HG03558 (cell line): ENCODE data around the gene CELA1.

Experiments
- ATAC-seq: cut with Tn5 transposase; IDR thresholded peaks from one replicate; pipeline ENCODE4 v1.9.1; 2021; ENCODE audit warnings: moderate number of reproducible peaks; ENCODE audit not compliant: unreplicated experiment; ENCODE audit errors: extremely low read depth

The CELA1 gene

DNA sequence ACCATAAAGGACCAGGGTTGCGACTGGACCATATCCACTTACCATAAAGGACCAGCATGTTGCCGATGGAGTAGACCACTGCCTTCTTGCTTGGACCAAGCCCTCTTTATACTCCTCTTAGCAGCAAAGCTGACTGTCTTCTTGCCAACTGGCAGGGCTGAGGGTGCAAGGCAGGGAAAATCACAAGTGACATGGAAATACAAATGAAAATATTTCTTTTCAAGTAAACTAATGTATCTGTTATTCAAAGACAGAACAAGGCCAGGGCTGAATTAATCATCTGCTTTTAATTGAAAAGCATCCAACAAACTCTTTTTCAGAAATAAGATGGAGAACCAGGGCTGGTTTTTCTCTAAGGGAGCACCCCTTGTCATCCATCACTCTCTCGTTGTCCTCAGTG, at the start of gene CELA1:
CELA1 (minus strand) TSS at position 99 of the 400 bp plus-strand sequence; CDS start at position 58, 41 bp downstream.
- no peak for ATAC-seq

DNA sequence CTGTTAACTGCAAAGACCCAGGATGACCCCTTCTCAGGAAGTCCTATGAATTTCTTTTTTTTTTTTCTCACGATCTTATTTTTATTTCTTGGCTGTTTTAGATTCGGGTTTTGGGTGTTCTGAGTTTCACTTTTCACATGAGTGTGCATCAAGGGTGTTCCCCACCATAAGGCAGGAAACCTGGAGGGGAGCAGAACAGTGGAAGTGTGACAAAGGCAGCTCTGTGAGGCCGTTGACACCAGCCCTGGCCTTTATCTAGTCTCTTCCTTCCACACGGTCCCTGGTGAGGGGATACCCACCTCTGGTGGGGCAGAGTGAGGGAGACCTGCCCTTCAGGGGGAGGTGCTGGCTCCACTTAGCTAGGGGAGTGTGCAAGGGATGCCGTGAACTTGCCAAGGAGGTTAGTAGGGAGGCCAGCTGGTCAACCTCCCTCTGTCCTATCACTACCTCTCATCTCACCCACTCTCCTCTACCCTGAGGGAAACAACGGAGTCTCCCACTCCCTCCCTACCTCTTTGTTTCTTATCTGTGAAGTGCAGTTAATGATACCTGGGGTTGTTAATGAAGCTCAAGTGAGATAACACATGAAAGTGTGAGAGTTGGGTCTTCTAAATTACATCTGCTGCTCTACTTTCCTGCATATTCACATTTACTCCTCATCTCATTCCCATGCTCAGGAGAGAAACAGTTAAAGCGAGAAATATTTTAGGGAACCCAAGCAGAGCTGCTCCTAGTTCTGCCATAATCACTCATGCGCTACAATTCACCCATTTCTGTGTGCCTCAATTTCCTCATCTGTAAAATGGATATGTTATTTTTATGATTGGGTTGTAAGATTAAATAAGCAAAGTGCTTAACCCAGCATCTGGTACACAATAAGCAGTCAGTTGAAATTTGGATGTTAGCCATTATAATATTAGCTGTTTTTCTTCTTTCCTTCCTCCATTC, 49.1 kb upstream of the CELA1 start:
- no peak for ATAC-seq

DNA sequence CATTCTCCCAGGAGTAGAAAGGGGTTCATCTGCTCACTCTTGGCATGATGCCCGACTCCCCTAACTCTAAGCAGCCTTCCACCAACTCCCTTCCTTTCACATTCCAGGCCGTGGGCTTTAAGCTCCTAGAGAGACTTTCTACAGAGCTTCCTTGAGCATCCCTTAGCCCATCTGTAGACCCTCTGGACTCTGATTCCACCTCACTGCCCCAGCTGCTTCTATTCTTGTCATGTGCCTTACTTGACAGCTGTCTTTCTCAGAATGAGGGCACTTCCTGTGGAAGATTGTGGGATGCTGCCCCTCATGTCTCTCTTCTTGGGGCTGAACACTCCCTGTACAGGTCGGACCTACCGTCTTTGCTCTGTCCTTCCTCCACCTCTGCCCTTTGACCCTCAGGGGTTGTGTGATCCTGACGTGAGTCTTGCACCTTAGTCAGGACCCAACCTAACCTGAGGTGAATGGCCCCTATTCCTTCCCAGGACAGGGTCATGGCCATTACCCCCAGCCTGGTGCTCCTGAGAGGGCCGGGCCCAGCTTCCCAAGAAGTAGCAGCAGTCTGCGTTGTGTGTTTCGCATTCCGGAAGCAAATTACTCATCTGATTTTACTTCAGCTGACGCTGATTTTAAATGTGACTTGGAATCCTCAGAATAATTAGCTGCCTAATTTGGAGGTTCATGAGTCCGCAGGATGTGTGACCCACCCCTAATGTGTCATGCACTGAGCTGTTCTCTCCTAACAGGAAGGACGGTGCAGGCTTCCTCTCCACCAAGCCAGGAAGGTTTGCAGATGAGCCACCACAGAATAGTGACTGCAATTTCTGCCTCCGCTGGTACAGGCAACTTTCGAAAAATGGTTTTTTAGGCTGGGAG, 47.4 kb upstream of the CELA1 start:
- ATAC-seq = no peak

DNA sequence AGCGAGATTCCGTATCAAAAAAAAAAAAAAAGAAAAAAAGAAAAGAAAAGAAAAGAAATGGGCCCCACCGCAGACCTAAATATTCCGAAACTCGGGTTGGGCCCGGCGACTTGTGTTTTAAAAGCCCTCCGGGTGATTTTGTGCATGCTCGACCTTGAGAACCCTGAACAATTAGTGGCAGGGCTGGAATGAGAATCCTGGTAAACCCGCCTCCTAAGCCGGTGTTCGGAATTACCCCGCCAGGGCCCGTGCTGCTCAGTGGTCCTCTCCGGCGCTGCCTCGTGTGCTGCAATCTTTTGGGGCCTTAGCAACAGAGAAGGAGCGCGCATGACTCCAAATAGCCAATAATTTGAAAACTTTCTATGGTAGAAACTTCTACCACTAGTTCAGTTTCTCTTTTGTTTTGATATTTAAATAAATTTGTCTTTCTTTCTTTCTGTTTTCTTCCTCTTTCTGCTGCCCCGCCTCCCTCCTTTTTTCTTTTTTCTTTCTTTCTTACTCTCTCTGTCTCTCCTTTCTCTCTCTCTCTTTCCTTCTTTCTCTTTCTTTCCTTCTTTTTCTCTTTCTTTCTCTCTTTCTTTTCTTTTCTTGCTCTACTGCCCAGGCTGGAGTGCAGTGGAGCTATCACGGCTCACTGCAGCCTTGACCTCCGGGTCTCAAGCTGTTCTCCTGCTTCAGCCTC, 46.2 kb upstream of the CELA1 start:
- no peak for ATAC-seq

DNA sequence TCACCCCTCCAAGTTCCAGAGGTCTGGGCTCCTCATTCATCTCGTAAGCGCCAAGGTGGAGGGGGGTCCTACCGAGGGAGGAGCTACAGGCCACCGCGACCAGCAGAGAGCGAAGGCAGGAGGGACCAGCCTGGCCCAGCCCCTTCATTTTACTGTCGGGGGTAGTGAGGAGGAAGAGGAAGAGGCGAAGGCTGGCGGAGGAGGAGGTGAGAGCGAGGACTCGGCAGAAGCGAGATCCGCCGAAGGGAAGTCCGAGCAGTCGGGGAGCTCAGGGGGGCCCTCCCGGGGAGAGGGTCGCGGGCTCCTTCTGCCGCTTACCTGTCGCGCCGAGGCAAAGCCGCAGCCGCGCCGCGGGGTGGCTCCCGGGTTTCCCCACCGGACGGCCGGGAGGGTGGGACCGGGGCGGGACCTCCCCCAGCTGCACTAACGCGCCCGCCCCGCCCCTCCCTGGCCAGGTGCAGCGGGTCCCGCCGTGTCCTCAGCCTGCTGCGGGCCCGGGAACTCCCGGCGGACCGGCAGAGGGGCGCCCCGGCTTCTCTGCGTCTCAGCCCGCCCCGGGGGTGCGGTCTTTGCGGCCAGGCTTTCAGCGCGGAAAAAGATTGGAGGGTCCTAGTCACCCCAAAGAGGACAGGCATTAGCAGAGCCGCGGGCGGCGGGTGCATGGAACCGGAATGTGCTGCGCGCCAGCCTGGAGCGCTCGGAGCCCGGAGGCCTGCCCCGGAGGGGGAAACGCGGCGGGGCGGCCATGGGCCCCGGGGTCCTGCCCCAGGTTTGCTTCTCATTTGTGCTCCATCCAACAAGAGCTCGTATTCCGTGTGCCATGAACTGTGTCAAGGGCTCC, 45.0 kb upstream of the CELA1 start, which contains the start of gene GALNT6:
GALNT6 (minus strand) TSS at position 124 of the 841 bp plus-strand sequence. CDS start 11,625 bp downstream, outside the sequence.
- no peak for ATAC-seq

DNA sequence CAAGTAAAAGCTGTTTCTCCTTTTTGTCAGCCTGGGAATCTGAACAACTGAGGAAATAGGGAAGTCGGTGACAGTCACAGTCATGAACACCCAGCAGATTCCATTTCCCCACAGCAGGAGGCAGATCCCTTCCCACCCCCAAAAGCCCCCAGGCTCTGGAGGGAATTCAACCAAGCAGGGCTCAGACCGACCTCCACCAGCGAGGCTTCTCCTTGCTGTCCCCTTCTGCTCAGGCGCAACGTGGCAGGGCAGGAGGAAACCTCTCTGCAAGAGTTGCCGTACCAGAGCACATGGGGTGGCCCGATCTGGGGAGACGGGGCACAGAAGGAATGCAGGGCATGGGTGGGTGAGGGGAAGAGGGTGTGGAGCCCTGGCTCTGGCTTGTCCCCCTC, 44.4 kb upstream of the CELA1 start:
- ATAC-seq = no peak

DNA sequence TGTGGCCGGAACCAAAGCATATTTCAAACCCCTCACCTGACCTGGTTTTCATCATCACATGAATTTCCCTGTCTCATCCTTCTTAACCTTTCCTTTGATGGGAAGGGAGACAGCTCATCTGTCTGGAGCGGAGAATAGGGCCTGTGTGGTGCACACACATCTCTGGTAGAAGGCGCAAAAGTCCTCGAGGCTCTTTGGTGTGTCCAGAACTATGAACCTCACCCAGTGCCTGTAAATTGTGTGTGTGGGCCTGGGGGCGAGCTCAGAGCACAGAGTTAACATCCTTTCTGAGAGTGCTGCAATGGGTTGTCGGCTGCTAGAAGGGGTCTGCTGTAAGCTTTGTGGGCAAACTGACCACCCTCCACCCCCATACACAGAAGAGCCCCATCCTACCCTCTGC, 44.0 kb upstream of the CELA1 start:
- ATAC-seq = no peak

DNA sequence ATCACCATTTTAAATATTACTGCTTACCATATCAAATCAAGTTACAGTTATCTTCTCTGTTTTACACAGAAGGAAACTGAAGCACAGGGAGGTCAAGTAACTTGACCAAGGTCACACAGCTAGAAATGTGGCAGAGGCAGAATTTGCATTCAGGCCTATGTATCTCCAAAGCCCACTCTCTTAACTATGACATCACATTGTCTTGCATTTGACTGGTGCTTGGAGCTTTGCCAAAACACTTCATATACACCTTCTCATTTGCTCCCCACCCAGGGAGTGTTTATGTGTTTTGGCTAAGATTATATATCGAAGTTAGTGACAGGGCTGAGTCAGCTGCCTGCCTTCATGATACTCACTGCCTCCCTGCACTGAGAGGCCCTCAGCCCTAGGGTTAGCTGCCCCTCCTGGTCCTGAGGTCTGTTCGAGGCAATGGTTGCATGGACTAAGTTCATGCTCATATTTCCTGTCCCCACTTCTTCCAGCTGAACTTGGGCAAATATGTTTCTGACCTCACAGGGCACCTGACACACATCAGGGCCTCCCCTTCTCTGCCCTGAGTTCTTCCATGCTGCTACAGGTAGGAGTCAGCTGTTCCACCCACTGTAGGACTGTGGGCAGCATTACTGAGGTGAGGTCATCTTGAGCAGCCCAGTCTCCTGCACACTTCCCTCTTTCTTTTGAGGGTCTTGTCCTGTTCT, 43.0 kb upstream of the CELA1 start:
- no peak for ATAC-seq

DNA sequence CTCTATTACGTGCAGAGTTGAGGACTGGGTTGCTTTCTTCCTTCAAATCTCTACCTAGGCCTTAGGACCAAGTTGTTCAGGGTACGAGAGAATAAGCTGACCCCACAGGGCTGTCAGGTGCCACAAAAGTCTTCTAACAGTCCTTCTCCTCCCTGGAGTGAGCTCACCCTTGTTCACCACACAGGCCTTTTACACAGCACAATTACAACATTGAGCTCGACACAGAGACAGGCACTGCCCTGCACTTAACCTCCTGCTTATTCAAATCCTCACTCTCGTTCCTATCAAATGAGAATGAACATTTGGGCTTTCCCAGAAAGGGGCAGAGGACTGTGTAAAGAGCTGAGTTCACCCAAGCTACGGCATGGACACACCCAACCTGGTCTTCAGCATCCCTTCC, 42.4 kb upstream of the CELA1 start:
- no peak for ATAC-seq

DNA sequence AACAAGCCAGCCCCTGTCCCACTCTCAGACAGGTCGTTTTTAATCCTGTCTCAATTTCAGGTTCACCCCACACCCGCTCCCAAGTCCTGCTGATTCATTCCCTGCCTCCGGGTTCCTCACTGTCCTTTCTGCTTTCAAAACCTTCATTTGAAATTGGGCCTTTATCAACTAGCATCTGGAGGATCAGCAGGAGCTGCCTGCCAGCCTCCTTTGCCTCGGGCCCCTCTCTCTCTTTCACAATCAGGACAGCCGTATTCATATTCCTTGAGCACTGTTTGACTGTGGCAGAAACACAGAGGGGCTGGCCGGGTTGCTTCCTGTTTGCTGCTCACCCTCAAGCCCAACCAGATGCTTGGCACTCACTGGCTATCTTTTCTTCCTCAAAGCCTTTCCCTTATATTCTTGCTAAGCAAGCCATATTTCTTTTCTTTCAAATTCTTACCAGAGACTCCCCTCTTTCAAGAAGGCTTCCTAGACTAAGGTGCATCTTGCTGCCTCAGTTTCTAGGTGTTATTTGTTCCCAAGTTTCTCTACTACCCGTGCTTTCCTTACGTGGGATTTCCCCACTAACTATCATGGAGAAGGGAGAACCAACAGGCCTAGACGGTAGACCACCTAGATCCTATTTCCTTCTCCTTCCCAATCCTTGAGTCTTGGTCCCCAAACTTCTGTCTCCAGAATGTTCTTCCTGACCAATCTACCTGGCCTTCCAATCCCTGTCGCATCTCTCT, 41.8 kb upstream of the CELA1 start:
- no peak for ATAC-seq

DNA sequence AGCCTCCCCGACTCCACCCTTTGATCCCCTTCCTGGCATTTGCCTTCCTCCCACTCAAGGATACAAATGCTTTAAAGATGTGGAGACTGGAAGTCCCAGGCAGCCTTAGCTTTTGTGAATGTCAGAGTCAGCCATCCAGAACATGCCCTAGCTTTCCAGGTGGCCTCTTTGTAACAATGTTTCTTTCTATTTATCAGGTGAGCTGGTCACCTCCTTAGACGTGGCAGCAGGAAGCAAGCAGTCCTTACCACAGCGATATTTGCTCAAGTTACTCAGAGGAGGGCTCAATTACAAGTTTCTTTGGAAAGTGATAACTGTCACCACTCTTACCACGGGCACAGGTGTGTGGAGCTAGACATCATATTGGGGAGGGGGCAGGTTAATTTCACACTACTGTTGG, 39.9 kb upstream of the CELA1 start:
- no peak for ATAC-seq

DNA sequence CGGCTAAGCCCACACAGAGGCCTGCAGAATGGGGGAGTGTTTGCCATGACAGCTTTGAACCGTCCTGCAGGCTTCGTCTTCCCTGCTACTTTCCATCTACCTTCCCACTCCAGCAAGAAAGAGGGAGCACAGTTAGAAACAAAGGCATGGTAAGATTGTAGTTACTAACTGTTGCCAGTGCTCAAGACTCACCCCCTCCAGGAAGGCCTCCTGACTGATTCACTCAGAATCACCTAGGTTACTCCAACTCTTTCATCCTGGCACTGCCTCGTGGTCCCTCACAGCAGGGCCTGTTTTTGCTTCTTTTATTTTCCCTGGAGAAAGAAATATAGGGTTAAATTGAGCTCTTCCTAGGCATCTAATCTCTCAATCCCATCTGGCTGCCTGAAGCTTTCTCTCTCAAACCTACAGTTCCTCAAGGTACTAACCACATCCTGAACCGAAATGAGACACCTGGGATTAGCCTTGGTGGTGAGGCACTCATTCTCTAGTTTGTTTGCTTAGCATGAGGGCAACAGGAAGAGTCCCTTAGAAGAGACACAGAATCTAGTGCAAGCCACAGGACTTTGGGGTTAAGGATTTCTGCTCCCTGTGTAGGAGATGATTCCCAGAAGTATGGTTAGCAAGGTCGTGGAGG, 36.9 kb upstream of the CELA1 start:
- ATAC-seq = no peak

DNA sequence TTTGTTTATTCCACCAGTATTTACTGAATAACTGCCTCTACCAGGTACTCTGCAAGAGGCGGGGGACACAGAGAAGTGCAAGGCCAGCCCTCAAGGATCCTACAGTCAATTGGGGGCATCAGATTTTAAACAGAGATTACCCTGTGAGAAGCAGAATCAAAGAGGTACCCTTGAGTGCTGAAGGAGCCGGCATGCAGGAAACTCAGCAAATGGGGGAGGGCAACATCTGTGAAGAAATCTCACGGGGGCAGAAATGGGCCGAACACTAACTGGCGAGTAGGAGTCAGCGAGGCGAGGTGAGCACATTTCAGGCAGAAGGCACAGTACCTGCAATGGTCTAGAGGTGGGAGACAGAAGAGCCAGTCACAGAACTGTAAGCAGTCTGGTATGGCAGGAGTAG, 35.7 kb upstream of the CELA1 start:
- ATAC-seq = no peak

DNA sequence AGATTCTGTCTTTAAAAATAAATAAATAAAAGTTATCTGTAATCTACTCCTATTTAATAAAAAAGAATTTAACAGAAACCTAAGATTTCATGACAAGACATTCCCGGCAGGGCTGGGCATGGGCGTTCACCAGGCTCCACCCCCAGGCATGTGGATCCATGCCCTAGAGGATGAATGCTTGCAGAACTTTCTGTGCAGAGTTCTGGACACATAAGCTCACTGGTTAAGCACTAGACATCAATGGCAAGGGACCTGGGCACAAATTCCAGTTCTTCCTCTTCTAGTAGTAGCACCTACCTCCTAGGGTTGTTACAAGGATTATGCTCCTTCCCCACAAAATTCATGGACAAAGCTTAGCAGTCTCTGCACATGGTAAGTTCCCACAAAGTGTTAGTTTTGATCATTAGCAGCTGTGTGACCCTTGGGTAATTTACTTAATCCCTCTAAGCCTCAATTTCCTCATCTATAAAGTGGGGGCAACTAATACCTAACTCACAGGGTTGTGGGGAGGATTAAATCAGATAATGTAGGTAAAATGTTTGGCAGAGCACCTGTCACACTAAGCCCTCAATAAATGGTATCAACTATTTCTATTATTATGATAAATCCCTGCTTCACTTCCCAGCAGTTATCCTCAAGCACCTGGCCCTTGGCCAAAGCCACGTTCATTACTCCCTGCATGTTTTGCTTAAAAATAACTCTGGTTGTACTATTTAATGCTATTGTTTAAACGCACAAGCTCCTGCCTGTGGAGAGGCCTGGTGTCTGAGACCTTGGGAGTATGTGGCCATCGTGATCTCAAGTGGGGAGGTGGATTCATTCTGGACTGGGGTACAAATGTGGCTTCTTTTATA, 35.0 kb upstream of the CELA1 start:
- no peak for ATAC-seq

DNA sequence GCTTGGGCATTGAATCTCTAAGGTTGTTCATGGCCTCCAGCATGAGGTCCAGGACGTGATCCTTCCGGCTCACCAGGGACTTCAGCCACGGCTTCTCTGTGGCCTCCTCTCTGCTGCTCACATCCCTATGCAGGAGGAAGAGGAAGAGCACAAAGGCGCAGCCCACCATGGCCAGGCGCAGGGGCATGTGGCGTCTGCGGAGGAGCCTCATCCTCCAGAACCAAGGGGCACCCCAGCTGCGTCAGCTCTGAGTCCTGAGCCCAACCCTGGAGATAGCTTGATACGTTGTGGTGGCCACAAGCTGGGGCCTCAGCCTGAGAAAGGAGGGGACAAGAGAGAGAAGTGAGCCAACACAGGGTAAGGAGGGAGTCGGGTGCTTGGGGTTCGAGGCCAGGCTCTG, 33.1 kb upstream of the CELA1 start:
- ATAC-seq = no peak

DNA sequence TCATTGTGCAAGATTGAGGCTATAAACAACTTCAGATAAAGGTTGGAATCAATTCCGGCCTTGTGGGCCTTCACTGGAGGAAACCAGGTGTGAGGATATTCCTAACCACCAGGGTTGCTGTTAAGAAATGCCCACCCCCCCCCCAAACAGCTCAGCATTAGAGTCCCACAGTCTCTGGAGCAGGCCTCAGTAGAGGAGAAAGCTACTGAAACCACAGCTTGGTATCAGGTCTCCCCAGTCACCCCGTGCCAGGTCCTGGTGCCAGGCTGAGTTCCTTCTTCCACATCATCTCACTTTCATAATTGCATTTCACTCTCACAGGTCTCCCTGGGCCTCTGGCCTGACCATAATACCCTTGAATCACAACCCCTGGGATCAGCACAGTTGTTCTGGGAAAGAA, 32.3 kb upstream of the CELA1 start:
- no peak for ATAC-seq
